Choroid plexus epithelial cell (primary cell): ENCODE data around the gene ZNF608.

ENCODE experiments used
- DNase-seq: peaks from one replicate; pipeline ENCODE4 v3.0.0-alpha.2; 2010; ENCODE audit warnings: low read depth
- H3K4me3 ChIP-seq: 2 replicates; pipeline ENCODE4 v1.5.1; 2011; ENCODE audit warnings: low read depth, mild to moderate bottlenecking, control low read depth, low read length, moderate library complexity
- CTCF ChIP-seq: conservative IDR thresholded peaks from 2 replicates; pipeline ENCODE4 v1.5.1; 2011; ENCODE audit warnings: low read depth, mild to moderate bottlenecking, control low read depth, inconsistent platforms, low read length, moderate library complexity

ZNF608 gene

GRCh38 chr5:124741711-124742496, 4.5 kb downstream of the ZNF608 start:
- DNase-seq: peak; percentile 96
- peak overlapping the region; percentile 80 for H3K4me3 ChIP-seq
- no peak for TF ChIP-seq CTCF

- DNase-seq: peak; percentile 37
- no peak for TF ChIP-seq CTCF
- no peak overlapping the region for H3K4me3 ChIP-seq
Observed at GRCh38 chr5:124740991-124741583, 5.4 kb downstream of the ZNF608 start.

GRCh38 chr5:124740071-124740470, 6.4 kb downstream of the ZNF608 start:
- TF ChIP-seq CTCF: no peak
- DNase-seq: no peak
- no peak overlapping the region for H3K4me3 ChIP-seq

- no peak for DNase-seq
- H3K4me3 ChIP-seq: no peak overlapping the region
- no peak for TF ChIP-seq CTCF
Observed at GRCh38 chr5:124739634-124740025, 6.8 kb downstream of the ZNF608 start.

GRCh38 chr5:124738681-124739633, 7.5 kb downstream of the ZNF608 start:
- no peak for TF ChIP-seq CTCF
- no peak for DNase-seq
- no peak overlapping the region for H3K4me3 ChIP-seq

- no peak for DNase-seq
- TF ChIP-seq CTCF: no peak
- H3K4me3 ChIP-seq: no peak overlapping the region
Observed at GRCh38 chr5:124737651-124738050, 8.8 kb downstream of the ZNF608 start.
